Right lobe of liver (tissue), 4 donors: Measurements from ENCODE around the gene KCNS3.

ENCODE experiments used
- POLR2A ChIP-seq: fragments of 450-650 bp; IDR thresholded peaks from one replicate; pipeline ENCODE4 v1.6.1; 2017; ENCODE audit warnings: antibody characterized with exemption, mild to moderate bottlenecking
- TF ChIP-seq, protein P1 (sequence below), 4 donors: fragments of 200-600 bp in 3 of 4; fragments of 450-650 bp in 1 of 4; IDR thresholded peaks; one replicate each; pipeline versions ENCODE4 v1.5.1 to v1.8.0; 2016 to 2022; ENCODE audit warnings: antibody characterized with exemption in 4 of 4, mild to moderate bottlenecking in 2 of 4
- donor health status: DM: no; HTN: no; CAD: no.
- donor health status: DM: no; HTN: no; CAD: no.
- donor health status: DM: no; HTN: yes; CAD: no.

DNA sequence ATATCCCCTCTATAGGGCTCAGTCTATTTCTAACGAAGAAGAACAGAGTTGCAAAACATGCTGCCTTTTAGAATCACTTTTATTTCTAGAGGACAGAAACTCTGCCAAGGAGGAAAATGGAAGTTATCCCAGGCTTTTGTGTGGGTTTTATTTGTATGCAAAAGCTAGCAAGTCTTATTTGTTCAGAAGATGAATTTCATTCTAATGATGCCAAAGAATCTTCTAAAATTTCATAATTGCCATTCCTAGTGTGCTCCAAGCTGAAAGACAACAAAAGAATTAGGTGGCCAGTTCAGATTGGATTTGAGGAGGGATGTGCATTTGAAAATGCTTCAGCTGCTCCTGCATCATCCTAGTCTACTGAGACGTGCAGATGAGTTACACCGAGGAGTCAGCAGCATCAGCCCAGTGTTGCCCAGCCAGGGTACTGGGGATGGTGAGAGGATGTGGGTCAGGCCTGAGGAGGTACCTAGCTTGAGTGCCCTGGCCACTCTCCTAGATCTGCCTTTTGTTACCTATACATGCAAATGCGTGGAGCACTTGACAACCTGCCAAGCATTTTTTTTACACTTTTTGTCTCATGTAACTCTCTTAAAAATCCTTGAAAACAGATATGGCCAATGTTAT, 80.1 kb downstream of the KCNS3 start:
- TF ChIP-seq, protein P1, sequence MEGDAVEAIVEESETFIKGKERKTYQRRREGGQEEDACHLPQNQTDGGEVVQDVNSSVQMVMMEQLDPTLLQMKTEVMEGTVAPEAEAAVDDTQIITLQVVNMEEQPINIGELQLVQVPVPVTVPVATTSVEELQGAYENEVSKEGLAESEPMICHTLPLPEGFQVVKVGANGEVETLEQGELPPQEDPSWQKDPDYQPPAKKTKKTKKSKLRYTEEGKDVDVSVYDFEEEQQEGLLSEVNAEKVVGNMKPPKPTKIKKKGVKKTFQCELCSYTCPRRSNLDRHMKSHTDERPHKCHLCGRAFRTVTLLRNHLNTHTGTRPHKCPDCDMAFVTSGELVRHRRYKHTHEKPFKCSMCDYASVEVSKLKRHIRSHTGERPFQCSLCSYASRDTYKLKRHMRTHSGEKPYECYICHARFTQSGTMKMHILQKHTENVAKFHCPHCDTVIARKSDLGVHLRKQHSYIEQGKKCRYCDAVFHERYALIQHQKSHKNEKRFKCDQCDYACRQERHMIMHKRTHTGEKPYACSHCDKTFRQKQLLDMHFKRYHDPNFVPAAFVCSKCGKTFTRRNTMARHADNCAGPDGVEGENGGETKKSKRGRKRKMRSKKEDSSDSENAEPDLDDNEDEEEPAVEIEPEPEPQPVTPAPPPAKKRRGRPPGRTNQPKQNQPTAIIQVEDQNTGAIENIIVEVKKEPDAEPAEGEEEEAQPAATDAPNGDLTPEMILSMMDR (IDR thresholded peaks at IDR 0.05) = no peak
- TF ChIP-seq POLR2A = no peak
